Pons (tissue), 1 donor: Measurements from ENCODE around the gene MICAL3.
"Not testable (repeated sequence)": the region's sequence is repeated elsewhere in the genome, so short reads cannot be mapped to it uniquely, and the experiment has no call there.

ENCODE experiments used
- DNase-seq: peaks from one replicate; pipeline ENCODE4 v3.0.0-alpha.2; 2016; ENCODE audit warnings: low spot score

Gene MICAL3

GRCh38 chr22:18032455-18033101 is 8.2 kb upstream of the MICAL3 start:
- no peak for DNase-seq

- no peak for DNase-seq
These were observed 7.5 kb upstream of the MICAL3 start for GRCh38 chr22:18031695-18032454.

- no peak for DNase-seq
These were observed 5.4 kb upstream of the MICAL3 start for GRCh38 chr22:18029686-18030267.

- no peak for DNase-seq
These were observed 4.6 kb upstream of the MICAL3 start for GRCh38 chr22:18028817-18029527.

- not testable (repeated sequence) for DNase-seq
These were observed 1.5 kb upstream of the MICAL3 start for GRCh38 chr22:18025898-18026297.

- DNase-seq = no peak
These were observed 777 bp upstream of the MICAL3 start for GRCh38 chr22:18024956-18025720.

- DNase-seq = peak; percentile 67
These were observed 669 bp downstream of the MICAL3 start for GRCh38 chr22:18023509-18024275.

GRCh38 chr22:18022876-18023275 is 1.5 kb downstream of the MICAL3 start:
- no peak for DNase-seq

GRCh38 chr22:18021431-18021830 is 2.9 kb downstream of the MICAL3 start:
- no peak for DNase-seq

GRCh38 chr22:18020743-18021142 is 3.6 kb downstream of the MICAL3 start:
- not testable (repeated sequence) for DNase-seq

- DNase-seq = no peak
These were observed 10.4 kb downstream of the MICAL3 start for GRCh38 chr22:18013947-18014346.

- DNase-seq = no peak
These were observed 10.9 kb downstream of the MICAL3 start for GRCh38 chr22:18013436-18013835.

GRCh38 chr22:18012531-18012930 is 11.8 kb downstream of the MICAL3 start:
- DNase-seq = no peak

- DNase-seq = no peak
These were observed 14.1 kb downstream of the MICAL3 start for GRCh38 chr22:18010266-18010665.

GRCh38 chr22:18008136-18008535 is 16.2 kb downstream of the MICAL3 start:
- no peak for DNase-seq

GRCh38 chr22:18005201-18005926 is 19.0 kb downstream of the MICAL3 start:
- no peak for DNase-seq

GRCh38 chr22:18001894-18002315 is 22.5 kb downstream of the MICAL3 start:
- DNase-seq = not testable (repeated sequence)

GRCh38 chr22:18001040-18001893 is 23.1 kb downstream of the MICAL3 start:
- DNase-seq = peak; percentile 98

- DNase-seq = no peak
These were observed 23.8 kb downstream of the MICAL3 start for GRCh38 chr22:18000441-18001039.
